ENCODE results near the gene GUCA2B.

Gene GUCA2B

GRCh38 chr1:42143896-42144710 is 9.1 kb upstream of the GUCA2B start:
- DNase-seq: no peak
- no peaks in the 10 kb centered on the region for H3K36me3 ChIP-seq (replicated peaks)
- TF ChIP-seq CTCF (IDR thresholded peaks at IDR 0.05; ENCODE audit: low read depth, low read length, missing control alignments): no peak
- no peak overlapping the region for H3K27ac ChIP-seq
- no peak overlapping the region for H3K4me3 ChIP-seq (ENCODE audit: low read depth, low read length)
- H3K27me3 ChIP-seq (replicated peaks): peaks cover 17% of the 10 kb centered on the region
- in situ Hi-C loops (cut with HindIII; ENCODE audit: low pct_ligation_motif_present, low sequenced_read_pairs): no loop called here

DNA sequence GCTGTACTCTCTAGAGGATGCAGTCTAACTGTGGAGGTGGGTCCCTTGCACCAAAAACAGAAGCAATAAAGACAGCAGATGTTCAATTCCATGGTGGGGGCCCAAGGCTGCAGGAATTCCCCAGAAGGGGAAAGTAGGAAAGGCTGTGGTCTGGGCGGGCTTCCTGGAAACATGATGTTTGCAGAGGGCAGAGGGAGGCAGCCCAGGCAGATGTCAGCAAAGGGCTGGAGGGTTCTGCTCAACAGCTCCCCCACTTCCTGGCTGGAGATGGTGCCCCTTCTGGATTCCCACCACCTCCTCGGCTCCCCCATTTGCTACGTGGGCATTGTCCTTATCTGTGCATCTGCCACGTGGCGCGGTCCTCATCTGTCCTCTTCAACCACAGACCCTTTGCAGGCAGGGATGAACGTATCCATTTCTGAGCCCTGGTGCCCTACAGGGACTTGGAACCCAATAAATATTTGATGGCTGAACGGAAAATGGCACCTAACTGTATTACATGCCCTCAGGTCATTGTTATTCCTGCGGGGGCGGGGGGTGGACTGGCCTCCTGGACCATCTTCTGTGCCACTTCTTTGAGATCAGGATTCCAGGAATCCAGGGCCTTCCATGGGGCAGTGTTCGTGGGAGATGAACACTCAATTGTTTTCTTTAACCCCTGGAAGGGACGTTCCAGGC is 8.4 kb upstream of the GUCA2B start:
- Histone ChIP-seq H3K27me3 (replicated peaks) (peaks cover 17% of the 10 kb centered on the region), H3K36me3 (replicated peaks) (no peaks in the 10 kb centered on the region), H3K27ac (no peak overlapping the region), H3K4me3 (ENCODE audit: low read depth, low read length) (no peak overlapping the region)
- in situ Hi-C loops (cut with HindIII; ENCODE audit: low pct_ligation_motif_present, low sequenced_read_pairs): no loop called here
- peak; percentile 7 for TF ChIP-seq CTCF (IDR thresholded peaks at IDR 0.05; ENCODE audit: low read depth, low read length, missing control alignments)
- no peak for DNase-seq

DNA sequence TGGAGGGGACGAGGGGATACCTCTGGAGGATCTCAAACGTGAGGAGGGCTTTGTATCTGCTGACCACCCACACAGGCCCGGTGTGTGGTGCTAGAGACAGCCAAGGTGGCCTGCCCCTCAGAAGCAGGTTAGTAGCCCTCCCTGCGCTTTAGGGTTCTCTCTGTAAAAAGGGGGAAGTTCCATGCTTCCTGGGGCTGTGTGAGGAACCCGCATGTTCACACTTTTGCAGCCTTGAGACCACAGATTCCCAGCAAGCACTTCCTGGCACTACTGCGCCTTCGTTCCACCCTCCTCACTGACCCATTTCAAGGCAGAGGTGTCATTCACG is 7.9 kb upstream of the GUCA2B start:
- H3K27ac ChIP-seq: no peak overlapping the region
- DNase-seq: no peak
- H3K27me3 ChIP-seq (replicated peaks): peaks cover 17% of the 10 kb centered on the region
- no peak for TF ChIP-seq CTCF (IDR thresholded peaks at IDR 0.05; ENCODE audit: low read depth, low read length, missing control alignments)
- H3K36me3 ChIP-seq (replicated peaks): no peaks in the 10 kb centered on the region
- in situ Hi-C loops (cut with HindIII; ENCODE audit: low pct_ligation_motif_present, low sequenced_read_pairs): no loop called here
- H3K4me3 ChIP-seq (ENCODE audit: low read depth, low read length): no peak overlapping the region

GRCh38 chr1:42145764-42146625 is 7.2 kb upstream of the GUCA2B start:
- in situ Hi-C loops (cut with HindIII; ENCODE audit: low pct_ligation_motif_present, low sequenced_read_pairs): no loop called here
- TF ChIP-seq CTCF (IDR thresholded peaks at IDR 0.05; ENCODE audit: low read depth, low read length, missing control alignments): no peak

GRCh38 chr1:42146626-42147320 is 6.4 kb upstream of the GUCA2B start:
- peak; percentile 94 for TF ChIP-seq CTCF (IDR thresholded peaks at IDR 0.05; ENCODE audit: low read depth, low read length, missing control alignments)
- in situ Hi-C loops (cut with HindIII; ENCODE audit: low pct_ligation_motif_present, low sequenced_read_pairs): no loop called here
- Histone ChIP-seq H3K36me3 (replicated peaks) (no peaks in the 10 kb centered on the region), H3K4me3 (ENCODE audit: low read depth, low read length) (no peak overlapping the region), H3K27ac (no peak overlapping the region), H3K27me3 (replicated peaks) (peaks cover 17% of the 10 kb centered on the region)
- peak; percentile 56 for DNase-seq

More at GRCh38 chr1:42145764-42146625, 7.2 kb upstream of the GUCA2B start:
- Histone ChIP-seq H3K4me3 (ENCODE audit: low read depth, low read length) (no peak overlapping the region), H3K27ac (no peak overlapping the region), H3K27me3 (replicated peaks) (peaks cover 17% of the 10 kb centered on the region), H3K36me3 (replicated peaks) (no peaks in the 10 kb centered on the region)
- no peak for DNase-seq

All from brain microvascular endothelial cell (primary cell).